HG03097 (cell line): Measurements from ENCODE around the gene CCNF.
A peak's percentile ranks its signal among the peaks of the same experiment; 100 is the strongest.

Experiments used
- ATAC-seq: cut with Tn5 transposase; IDR thresholded peaks from one replicate; pipeline ENCODE4 v1.9.1; 2021; ENCODE audit not compliant: unreplicated experiment, low FRiP score

CCNF gene

DNA sequence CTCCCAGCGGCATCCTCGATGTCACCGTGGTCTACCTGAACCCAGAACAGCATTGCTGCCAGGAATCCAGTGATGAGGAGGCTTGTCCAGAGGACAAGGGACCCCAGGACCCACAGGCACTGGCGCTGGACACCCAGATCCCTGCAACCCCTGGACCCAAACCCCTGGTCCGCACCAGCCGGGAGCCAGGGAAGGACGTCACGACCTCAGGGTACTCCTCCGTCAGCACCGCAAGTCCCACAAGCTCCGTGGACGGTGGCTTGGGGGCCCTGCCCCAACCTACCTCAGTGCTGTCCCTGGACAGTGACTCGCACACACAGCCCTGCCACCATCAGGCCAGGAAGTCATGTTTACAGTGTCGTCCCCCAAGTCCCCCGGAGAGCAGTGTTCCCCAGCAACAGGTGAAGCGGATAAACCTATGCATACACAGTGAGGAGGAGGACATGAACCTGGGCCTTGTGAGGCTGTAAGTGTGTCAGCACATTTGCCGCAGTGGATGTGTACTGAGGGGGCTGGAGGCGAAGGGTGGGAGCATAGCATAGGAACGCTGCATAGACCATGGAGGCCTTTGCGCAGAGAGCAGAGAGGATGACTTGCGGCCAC is 27.4 kb downstream of the CCNF start:
- no peak for ATAC-seq

DNA sequence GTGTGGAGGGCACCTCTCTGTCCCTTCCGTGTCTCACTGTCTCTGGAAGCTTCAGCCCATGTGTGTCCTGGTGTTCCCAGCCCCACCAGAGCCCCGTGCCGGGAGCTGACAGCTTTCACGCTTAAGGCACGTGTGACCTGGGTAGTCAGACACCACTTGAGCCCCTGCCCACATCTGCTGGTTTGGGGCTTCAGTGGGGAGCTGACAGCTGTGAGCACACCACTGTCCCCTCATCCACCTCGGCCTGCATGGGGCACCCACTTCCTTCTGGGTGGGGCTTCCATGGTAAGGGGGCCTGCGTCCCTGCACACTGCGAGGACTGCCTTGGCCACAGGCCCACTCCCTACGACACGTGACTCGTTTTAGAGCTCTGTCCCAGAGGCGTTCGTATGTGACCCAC is 28.0 kb downstream of the CCNF start:
- ATAC-seq, result no peak

DNA sequence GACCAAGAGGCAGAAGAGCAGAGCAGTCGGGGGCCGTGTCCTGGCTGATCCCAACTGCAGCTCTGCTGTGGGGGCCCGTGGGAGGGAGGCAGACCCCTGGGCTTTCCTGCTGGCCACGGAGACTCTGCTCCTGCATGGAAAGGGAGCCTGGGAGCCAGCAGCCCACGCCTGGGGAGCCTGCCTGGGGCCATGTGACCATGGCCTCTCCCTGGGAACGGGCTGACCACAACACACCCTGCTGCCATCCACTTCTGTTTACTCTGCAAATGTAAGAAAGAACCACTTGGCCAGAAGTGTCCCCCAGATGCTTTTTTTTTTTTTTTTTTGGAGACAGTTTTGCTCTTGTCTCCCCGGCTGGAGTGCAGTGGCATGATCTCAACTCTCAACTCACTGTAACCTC is 28.7 kb downstream of the CCNF start:
- ATAC-seq, result no peak

DNA sequence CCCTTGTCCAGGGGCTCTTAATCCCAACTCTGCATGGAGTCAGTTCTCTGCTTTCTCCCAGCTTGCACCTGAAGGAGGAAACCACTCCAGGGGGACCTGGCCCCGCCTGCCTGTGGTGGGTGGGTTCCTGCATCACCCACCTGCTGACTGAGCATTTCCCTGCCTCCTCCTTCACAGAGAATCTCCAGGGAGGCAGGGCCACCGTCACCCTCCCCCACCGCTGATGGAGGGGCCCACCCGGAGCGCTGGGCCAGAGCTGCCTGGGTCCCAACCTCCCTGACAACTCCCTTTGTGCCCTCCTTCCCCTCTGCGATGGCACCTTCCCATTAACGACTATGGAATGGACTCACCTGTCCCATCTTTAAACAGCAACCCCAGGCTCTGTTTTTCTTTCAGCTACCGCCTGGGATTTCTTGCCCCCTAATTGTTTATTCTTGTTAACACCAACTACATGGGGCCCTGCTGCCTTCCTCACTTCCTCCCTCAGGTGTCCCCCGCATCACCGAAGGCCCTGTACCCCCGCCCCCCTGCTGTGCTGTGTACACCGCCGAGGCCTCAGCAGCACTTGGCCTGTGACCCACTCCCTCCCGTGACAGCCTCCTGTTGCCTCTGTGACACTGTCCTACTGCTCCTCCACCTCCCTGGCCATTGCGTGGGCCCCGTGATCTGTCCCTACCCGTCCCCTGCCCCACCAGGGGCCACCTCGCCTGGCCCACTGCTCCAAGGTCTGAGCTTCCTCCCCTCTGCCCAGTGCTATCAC is 29.8 kb downstream of the CCNF start:
- ATAC-seq, result peak; percentile 12

DNA sequence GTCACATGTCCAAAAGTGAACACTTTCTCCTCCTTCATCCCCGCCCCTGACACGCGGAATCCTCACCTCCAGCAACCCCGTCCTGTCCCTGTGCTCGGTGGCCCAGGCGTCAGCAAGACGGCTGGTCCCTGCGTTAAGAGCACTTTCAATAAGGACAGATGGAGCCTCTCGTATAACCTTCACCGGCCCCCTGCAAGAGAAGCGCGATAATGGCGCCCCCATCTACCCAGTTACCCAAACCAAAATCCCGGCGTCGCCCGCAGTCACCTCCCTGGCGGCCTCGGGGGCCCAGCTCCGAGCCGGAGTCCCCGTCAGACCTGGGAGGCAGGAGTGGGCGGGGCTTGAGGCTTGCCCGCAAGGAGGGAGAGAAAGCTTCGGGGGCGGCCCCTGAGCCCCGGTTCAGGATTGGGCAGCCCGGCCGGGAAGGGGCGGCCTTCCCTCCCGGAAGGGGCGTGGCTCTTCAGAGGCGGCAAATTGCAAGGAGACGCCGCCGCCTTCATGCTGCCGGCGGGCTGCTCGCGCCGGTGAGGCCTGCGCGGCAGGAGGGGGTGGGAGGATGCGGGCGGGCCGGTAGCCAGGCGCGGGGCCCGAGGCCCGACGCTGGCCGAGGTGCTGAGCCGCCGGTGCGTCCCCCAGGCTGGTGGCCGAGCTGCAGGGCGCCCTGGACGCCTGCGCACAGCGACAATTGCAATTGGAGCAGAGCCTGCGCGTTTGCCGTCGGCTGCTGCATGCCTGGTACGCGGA is 30.6 kb downstream of the CCNF start, which contains the start of gene TEDC2:
TSS of gene TEDC2 (plus strand) at position 463 of the 744 bp plus-strand sequence. CDS start at position 499, 36 bp downstream.
- ATAC-seq, result peak; percentile 79

DNA sequence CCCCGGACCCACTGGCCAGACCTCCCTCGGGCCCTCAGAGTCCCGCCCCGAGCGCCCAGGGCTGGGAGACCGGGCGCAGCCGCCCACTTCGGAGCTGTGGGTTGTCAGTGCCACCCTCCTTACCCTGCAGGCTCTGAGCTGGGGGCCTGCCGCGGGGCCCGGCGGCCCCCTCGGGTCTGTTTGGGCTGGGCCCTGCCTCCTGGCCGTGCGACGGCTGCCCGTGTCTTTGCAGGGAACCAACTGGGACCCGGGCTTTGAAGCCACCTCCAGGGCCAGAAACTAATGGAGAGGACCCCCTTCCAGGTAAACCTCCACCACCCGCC is 31.1 kb downstream of the CCNF start:
- ATAC-seq, result no peak

DNA sequence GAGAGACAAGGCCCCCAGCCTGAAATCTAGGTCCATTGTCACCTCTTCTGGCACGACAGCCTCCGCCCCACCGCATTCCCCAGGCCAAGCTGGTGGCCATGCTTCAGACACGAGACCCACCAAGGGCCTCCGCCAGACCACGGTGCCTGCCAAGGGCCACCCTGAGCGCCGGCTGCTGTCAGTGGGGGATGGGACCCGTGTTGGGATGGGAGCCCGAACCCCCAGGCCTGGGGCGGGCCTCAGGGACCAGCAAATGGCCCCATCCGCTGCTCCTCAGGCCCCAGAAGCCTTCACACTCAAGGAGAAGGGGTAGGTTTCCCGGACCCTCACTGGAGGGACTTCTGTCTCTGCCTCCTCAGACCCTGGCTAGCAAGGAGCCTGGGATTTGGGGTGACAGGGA is 31.7 kb downstream of the CCNF start:
- ATAC-seq, result no peak

DNA sequence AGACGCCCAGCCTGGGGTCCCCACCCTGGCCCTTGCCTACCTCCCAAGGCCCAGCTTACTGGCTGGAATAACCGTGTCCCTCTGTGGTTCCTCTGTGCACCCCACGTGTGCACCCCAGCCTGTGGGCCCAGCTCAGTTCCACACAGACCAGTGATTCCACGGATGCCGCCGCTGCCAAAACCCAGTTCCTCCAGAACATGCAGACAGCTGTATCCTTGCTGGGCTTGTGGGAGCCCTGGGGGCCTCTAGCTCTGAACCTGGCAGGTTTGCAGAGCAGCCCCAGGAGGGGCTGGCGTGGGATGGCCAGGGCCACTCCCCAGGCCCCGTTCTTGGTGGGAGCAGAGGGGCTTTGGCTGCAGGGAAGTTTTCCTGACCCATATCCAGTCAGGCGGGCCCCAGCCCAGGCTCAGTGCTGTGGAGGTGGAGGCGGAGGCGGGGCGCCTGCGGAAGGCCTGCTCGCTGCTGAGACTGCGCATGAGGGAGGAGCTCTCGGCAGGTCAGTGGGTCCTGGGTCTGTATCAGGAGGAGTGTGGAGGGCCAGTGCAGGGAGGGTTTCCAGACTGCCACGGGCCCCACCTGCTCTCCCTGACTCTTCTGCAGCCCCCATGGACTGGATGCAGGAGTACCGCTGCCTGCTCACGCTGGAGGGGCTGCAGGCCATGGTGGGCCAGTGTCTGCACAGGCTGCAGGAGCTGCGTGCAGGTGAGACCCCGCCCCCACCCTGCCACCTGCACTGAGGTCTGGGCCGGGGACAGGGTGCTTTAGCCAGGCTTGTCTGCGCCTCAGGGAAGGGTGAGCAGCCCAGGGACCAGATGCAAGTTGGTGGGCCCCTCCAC is 33.0 kb downstream of the CCNF start:
- no peak for ATAC-seq

DNA sequence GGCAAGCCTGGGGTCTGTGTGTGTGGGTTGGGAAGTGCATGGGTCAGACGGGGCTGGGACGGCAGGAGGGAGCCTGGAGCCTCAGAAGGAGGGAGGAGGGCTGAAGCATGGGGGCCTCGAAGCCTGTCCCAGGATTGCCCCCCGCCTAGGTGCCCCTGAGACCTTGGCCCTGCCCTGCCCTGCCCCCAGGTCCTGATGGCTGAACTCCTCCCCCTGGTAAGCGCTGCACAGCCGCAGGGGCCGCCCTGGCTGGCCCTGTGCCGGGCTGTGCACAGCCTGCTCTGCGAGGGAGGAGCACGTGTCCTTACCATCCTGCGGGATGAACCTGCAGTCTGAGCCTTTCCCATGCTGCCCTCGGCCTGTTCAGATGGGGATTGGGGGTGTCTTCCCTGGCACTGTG is 35.1 kb downstream of the CCNF start:
- ATAC-seq, result no peak

DNA sequence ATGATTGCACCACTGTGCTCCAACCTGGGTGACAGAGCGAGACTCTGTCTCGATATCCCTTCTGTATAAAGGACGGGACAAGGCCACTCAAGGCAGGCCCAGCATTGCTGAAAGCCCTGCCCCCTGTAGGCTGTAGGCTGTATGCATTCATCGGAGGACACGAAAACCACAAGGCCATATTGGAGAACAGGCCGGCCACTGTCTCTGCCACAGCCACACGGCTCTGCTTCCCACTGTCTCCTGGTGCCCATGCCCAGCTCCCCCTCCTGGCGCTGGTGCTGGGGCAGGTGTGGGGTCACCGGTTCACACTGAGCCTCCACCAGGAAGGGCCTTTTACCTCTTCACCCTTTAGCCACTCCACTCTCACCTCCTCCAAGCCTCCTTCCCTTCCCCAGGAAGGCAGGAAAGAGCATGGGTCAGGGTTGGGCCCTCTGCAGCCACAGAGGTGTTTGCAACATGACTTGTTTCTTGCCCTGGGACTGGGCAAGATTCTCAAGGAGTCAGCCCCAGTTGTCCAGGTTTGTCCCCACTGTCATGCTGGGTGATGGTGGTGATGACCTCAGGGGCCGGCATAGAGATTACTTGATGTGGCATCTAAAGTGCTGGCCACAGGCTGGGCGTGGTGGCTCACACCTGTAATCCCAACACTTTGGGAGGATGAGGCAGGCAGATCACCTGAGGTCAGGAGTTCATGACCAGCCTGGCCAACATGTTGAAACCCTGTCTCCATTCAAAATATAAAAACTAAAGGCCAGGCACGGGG is 36.6 kb downstream of the CCNF start:
- no peak for ATAC-seq

DNA sequence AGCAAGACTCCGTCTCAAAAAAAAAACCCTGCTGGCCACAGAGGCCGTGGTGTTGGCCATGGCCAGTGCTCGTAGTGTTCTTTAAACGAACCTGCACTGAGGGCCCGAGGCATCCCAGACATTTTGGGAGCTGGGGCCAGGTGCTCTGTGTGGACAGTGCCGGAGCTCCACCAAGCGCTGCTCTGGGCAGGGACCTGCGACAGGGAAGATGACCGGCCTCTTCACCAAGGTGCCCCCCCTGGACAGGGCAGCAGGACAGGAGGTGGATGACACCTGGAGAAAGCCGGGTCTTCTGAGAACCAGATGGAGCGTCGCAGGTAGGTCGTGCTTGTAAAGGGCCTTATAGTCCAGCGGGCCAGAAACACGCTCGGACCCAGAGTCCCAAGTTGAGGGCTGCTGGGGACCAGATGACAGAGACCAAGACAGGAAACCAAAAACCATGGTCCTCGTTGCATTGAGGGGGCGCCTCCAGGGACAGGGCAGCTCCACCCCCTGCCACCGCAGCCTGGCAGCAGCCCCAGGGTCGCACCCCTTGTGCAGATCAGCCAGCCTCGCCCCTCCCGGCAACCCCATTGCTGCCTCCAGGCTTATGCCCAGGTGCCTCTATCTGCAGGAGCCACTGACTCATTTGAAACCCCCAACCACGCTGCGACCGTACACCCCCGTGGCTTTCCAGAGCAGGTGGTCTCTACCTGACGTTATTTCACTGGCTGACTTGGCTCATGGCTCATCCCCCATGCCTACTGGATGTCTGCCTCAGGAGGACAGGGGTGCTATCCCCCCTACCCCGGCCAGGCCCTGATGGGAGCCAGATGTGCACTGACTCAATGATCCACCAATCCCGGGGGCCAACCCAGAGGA is 37.6 kb downstream of the CCNF start:
- ATAC-seq, result no peak

DNA sequence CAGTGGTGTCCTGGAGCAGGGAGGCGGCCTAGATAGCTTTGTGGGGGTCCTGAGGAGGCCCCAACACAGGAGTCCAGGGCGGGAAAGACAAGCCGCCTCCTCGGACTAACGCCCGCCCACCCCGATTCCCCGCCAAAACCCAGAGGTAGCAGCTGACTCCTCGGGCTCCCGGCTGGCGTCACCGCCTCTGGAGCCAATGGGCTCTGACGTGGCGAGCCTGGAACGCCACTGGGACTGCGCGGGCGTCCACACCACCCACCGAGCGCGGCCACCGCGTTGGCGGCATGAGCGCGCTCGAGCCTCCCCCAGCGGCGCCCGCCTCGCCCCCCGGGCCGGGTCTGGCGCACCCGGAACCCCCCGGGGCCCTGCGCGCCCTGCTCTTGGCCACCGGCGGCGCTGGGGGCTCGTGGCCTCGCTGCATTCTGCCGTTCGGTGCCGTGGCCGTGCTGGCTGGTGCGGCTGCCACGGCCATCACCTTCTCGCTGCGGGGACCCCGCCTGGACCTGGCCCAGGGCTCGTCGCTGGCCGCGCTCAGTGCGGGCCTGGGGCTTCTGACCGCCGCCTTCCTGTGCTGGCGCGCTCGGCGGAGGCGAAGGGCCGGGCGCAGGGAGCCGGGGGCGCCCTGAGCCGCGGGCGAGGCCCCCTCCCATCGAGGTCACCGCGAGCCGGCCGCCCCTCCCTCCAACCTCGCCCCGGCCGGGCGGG is 38.4 kb downstream of the CCNF start:
- no peak for ATAC-seq

DNA sequence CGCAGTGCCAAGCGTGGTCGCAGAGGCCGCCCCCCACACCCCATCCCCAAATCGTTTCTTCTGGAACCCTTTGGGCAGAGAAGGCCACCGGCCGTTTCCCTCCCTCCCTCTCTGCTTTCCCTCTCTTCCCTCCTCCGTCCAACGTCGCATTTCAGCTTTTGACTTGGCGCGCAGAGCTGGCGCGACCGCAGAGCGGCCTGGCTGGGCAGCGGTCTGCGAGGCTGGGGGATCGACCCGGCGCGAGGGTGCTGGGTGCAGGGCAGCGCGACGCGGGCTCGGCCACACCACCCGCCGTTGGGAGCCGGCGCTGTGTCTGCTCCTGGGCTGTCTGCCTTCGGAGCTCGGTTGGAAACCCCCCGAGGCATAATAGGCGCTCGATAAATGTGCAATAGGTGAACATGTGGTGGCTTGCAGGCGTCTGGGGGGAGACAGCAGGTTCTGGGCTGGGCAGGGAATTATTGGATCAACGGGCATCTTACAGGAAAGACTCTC is 39.0 kb downstream of the CCNF start:
- ATAC-seq, result no peak

DNA sequence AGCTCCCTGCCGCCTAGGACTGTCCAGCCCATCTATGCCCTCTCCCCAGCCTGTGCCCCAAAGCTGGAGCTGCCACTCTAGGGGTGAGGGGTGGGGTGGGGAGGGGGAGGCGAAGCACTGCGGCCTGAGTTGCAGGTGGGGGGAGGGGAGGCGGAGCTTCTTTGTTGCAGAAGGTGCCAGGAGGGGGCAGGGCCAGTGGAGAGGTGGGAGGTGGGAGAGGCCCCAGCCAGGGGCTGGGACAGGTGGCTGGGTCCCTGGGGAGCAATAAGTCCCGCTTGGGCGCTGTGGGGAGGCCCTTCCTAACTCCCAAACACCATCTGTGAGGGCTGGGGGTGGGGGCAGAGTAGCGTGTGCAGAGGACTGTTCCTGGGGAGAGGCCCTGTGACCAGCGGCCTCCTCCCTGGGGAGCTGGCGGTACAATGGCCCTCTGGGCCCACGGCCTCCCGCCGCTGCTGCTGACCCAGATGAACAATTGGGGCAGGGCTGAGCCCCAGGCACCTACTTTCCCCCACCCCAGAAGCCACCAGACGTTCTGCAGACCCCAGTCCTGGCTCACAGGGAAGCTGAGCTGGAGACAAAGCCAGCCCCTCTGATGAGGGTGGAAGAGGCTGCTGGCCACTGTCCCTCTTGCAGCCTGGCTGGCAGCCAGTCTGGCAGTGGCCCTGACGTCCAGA is 39.6 kb downstream of the CCNF start:
- ATAC-seq, result peak; percentile 40

DNA sequence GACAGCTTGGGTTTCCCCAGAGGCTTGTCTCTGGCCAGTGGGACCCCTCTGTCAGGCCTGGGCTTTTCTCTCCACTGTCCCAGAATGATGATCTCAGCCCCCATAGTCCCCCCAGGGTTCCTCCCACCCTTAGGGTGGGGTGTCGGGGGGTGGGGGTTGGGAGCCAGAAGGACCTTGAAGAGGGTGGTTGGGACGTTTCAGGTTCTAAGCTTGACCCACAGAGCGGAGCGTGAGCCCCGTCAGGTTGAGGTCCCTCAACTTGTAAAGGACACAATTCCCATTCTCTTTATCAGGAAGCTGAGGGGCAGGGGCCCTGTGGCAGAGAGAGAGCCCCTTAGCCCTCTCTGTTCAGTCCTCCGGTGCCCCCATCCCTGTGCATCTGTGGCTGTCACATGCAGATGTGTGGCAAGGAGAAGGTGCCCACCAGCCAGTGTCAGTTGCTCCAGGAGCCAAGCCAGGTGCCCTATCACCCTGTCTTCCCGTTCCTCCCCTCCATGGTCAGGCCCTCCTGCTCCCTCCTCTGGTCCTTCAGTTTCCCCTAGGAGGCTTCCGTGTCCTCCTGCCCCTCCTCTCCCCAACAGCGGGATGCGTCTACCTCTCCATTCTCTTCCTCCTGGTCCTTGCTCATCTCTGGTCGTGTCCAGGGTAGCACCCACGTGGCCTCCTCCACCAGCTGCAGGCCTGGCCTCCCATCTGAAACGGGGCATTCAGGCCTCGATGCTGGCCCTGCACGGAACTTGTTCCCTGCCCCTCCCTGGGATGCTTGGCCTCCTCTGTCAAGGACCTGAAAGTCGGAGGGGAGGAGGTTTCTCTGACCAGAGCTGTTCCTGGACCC is 40.4 kb downstream of the CCNF start:
- ATAC-seq, result no peak

DNA sequence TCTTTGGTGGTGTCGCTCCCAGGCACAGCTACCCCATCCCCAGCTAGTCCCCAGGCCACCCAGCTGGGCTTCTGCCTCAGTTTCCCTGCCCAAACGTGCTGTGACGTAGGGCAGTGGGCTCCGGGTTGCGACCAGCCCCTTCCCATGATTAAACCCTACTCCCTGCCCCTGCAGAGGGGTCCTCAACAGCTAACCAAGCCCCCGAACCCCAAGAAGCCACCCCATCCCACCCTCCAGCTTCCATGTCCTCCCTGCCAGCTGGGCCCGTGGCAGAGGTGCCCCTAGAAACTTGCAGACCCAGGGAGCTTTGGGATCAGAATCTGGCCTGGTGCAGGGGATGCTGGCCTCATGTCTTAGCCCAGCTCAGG is 41.0 kb downstream of the CCNF start:
- ATAC-seq, result no peak

DNA sequence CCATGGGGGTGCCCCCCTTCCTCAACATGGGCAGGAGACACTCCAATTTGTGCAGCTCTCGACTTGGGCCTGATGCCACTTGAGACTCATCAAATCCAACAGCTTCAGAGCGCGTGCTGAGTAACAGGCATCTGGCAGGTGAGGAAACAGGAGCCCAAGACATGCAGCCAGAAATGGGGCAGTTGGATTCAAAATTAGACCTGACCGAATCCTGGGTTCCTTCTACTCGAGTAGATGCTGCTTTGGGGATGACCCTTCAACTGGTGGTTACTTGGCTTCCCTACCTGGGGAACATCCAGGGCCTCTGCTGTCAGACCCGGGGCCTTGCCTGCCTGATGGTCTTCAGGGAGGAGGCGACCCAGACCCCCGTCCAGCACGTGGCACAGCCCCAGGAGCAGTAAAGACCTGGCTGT is 41.4 kb downstream of the CCNF start:
- no peak for ATAC-seq
